GM12864 (cell line): ENCODE results near the gene MSL3B.

Experiments used
- DNase-seq: peaks from one replicate; pipeline ENCODE4 v3.0.0-alpha.2; 2011; ENCODE audit warnings: low read depth
- H3K4me3 ChIP-seq: 2 replicates; pipeline ENCODE4 v1.5.1; 2011; ENCODE audit warnings: mild to moderate bottlenecking, low read depth, low read length, control low read depth
- TF ChIP-seq, protein P1 (sequence below): IDR thresholded peaks from 2 replicates; pipeline ENCODE4 v1.5.1; 2011; ENCODE audit warnings: low read depth, mild to moderate bottlenecking, moderate library complexity, low read length, control low read depth, inconsistent platforms; ENCODE audit errors: missing control alignments

Gene MSL3B

DNA sequence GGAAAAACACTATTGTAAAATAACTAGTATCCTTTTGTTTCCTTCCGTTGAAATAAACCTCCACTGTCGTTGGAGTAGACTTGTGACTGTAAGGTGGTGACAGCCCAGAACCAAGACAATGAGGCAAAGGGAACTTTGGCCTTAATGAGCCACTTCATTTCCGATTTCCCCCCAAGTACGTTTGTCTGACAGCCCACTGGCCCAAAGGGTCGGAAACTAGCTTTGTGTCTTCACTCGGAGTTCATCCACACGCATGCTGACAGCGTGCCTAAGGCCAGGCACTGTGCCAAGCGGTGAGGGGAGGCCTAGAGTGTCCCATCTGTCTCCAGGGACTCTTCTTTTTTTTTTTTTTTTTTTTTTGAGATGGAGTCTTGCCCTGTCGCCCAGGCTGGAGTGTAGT, 34.8 kb downstream of the MSL3B start:
- TF ChIP-seq, protein P1, sequence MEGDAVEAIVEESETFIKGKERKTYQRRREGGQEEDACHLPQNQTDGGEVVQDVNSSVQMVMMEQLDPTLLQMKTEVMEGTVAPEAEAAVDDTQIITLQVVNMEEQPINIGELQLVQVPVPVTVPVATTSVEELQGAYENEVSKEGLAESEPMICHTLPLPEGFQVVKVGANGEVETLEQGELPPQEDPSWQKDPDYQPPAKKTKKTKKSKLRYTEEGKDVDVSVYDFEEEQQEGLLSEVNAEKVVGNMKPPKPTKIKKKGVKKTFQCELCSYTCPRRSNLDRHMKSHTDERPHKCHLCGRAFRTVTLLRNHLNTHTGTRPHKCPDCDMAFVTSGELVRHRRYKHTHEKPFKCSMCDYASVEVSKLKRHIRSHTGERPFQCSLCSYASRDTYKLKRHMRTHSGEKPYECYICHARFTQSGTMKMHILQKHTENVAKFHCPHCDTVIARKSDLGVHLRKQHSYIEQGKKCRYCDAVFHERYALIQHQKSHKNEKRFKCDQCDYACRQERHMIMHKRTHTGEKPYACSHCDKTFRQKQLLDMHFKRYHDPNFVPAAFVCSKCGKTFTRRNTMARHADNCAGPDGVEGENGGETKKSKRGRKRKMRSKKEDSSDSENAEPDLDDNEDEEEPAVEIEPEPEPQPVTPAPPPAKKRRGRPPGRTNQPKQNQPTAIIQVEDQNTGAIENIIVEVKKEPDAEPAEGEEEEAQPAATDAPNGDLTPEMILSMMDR, result no peak

GRCh38 chr2:233832869-233833311, 35.3 kb downstream of the MSL3B start:
- H3K4me3 ChIP-seq, result no peak overlapping the region
- TF ChIP-seq, protein P1, result peak; percentile 26
- DNase-seq, result no peak

More for the DNA sequence above, 34.8 kb downstream of the MSL3B start:
- no peak for DNase-seq
- no peak overlapping the region for H3K4me3 ChIP-seq

- DNase-seq, result no peak
- no peak overlapping the region for H3K4me3 ChIP-seq
- TF ChIP-seq, protein P1, result no peak
Measured at GRCh38 chr2:233832414-233832813, 35.8 kb downstream of the MSL3B start.

DNA sequence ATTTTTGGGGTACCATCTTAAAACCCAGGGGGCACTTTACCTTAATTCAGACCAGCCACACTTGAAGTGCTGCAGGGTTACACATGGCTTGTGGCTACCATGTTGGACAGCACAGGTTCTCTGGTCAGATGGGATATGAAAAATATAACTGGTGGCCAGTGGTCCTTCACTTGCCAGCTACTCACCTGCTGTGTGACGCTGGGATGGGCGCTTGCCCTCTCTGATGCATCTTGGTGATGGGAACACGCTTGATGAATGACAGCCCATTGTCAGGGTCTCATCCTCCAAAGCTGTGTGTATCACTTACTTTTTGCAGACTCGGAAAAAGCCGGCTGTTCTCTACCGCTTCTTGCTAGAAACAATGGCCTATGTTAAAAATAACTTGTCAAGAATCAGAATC, 36.3 kb downstream of the MSL3B start:
- TF ChIP-seq, protein P1, result no peak
- no peak for DNase-seq
- H3K4me3 ChIP-seq, result no peak overlapping the region

DNA sequence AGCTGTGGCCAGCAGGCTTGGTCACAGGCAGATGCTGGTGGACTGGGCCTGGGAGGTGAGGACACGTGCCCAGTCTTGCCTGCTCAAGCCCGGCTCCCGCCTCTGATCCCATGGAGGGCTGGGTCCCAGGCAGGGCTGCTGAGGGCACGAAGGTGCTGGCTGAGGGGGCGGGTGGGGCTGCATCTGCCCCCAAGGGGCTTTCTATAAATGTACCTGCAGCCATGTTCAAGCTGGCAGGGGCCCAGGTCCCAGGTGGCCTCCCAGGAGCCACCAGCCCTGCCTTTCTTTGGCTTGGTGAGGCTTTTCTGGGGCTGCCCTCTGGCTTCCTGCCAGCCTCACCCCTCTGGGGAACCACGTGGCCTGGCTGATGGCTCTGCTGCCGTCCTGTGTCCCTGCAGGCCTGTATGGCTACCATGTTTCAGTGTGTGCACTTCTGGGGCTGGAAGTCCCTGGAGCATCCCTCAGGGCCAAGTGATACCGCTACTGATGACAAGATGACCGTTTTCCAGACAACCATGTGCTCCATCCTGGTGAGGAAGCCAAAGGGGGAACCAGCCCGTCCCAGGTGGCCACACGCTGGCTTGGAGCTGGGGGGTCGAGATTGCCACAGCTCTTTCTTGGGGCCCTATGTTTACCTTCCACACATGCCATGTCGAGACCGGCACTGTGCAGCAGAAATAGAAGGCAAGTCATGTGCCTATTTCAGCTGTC, 37.0 kb downstream of the MSL3B start:
- DNase-seq, result no peak

GRCh38 chr2:233830111-233830802, 37.9 kb downstream of the MSL3B start:
- DNase-seq, result no peak
- TF ChIP-seq, protein P1, result no peak
- H3K4me3 ChIP-seq, result no peak overlapping the region

More for the DNA sequence above, 37.0 kb downstream of the MSL3B start:
- TF ChIP-seq, protein P1, result no peak
- no peak overlapping the region for H3K4me3 ChIP-seq
